GM10248 (cell line): ENCODE data around the gene CREB3.

ENCODE experiments used
- CTCF ChIA-PET: fragments of 300-600 bp; sonication (Branson Sonifier 250); formaldehyde crosslinking; extraction: SDS; loops from one replicate; lab custom pipeline; 2021; ENCODE audit warnings: antibody characterized with exemption; lab: Yijun Ruan, JAX
- POLR2A ChIA-PET: fragments of 350-650 bp; sonication (Branson Sonifier 250); formaldehyde crosslinking; extraction: SDS; loops from one replicate; lab custom pipeline; 2020; ENCODE audit warnings: antibody characterized with exemption; lab: Yijun Ruan, JAX
- DNase-seq: peaks from one replicate; pipeline ENCODE4 v3.0.0; 2012; ENCODE audit errors: extremely low spot score
- CTCF ChIP-seq: IDR thresholded peaks from 2 replicates; pipeline ENCODE4 v1.5.1; 2012; ENCODE audit warnings: mild to moderate bottlenecking, low read depth; ENCODE audit errors: extremely low read depth, missing control alignments, control extremely low read depth

CREB3 gene

GRCh38 chr9:35749515-35750255 lies 17.2 kb downstream of the CREB3 start:
- peak; percentile 50 for DNase-seq
- POLR2A ChIA-PET, result interaction anchor here (1.6 to 3.1 kb wide), 2 partner anchors 18 to 21 kb away, joined by 4 to 20 read pairs; partner anchors contain the start of genes CREB3 and TLN1
- CTCF ChIA-PET, result interaction anchor here (0.8 to 13.3 kb wide), 11 partner anchors 8 to 145 kb away, joined by 3 to 134 read pairs (median 4); partner anchors contain the start of genes CCDC107, CREB3, HINT2 and RMRP
- peak; percentile 14 for TF ChIP-seq CTCF

DNA sequence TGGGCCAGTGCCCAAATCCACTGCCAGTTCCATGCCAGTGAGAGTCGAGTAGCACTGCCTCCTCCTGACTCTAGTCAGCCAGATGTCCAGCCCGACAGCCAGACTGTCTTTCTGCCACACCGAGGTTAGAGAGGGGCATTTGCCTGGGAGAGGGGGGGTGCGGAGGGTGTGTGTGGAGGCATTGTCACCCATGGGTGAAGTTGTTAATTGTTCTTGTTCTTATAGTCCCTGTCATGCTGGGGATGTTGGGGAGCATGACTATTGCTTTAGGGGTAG lies 17.7 kb downstream of the CREB3 start:
- POLR2A ChIA-PET, result no interaction called here
- no peak for DNase-seq
- CTCF ChIA-PET, result interaction anchor here (0.8 to 13.3 kb wide), 10 partner anchors 8 to 145 kb away, joined by 3 to 134 read pairs (median 4); partner anchors contain the start of genes CCDC107, CREB3, HINT2 and RMRP
- no peak for TF ChIP-seq CTCF

GRCh38 chr9:35753466-35753865 lies 21.0 kb downstream of the CREB3 start:
- no peak for DNase-seq
- ChIA-PET CTCF (interaction anchor here (1.6 to 4.7 kb wide), 4 partner anchors 17 to 95 kb away, joined by 5 to 42 read pairs (median 17); partner anchors contain the start of genes CCDC107, NPR2 and RMRP), POLR2A (interaction anchor here (0.6 kb wide), 1 partner anchor 30 kb away, joined by 3 read pairs; no protein-coding TSS in a partner anchor)
- TF ChIP-seq CTCF, result no peak

GRCh38 chr9:35754264-35754663 lies 21.8 kb downstream of the CREB3 start, which contains the start of gene MSMP:
MSMP (minus strand) TSS chr9:35754276; CDS start chr9:35754129, 147 bp downstream.
- ChIA-PET CTCF (interaction anchor here (1.0 to 4.7 kb wide), 7 partner anchors 16 to 96 kb away, joined by 3 to 42 read pairs (median 6); partner anchors contain the start of genes CCDC107, CREB3, NPR2 and RMRP), POLR2A (no interaction called here)
- DNase-seq, result no peak
- TF ChIP-seq CTCF, result no peak

DNA sequence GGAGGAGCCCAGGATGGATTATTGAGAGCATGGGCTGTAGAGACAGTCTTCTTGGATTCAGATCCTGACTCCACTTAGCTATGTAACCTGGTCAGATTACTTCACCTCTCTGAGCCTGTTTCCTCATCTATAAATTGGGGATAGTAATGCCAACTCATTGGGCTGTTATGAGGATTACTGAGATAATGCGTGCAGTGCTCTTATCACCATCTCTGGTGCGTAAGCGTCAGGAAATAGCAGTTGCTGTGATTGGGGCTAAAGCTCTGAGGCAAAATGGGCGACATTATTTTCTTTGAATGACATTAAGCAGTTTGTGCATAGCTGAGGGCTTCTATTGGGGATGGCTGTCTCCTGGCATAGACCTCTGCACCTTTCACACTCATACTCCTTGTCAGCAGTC lies 22.6 kb downstream of the CREB3 start:
- TF ChIP-seq CTCF, result no peak
- ChIA-PET POLR2A (interaction anchor here (1.1 kb wide), 1 partner anchor 23 kb away, joined by 3 read pairs; the partner anchor contains the start of genes CREB3 and TLN1), CTCF (interaction anchor here (1.0 to 4.7 kb wide), 10 partner anchors 10 to 127 kb away, joined by 3 to 42 read pairs (median 6); partner anchors contain the start of genes CCDC107, CREB3, NPR2 and RMRP)
- no peak for DNase-seq
